HepG2 (cell line): ENCODE measurements around the gene FAM20C.

ENCODE experiments used
- EP300 ChIP-seq, 3 experiments: sonication (generic) in 1 of 3; formaldehyde crosslinking in 1 of 3; IDR thresholded peaks; 2 replicates each; pipeline versions ENCODE4 v1.5.1 to v1.6.1; 2011 to 2020; ENCODE audit warnings: low read depth in 2 of 3, low read length in 2 of 3, borderline replicate concordance in 1 of 3, improper control_type of control experiment in 1 of 3, mild to moderate bottlenecking in 1 of 3, missing genetic modification reagents in 1 of 3, moderate library complexity in 1 of 3
- GABPA ChIP-seq, 2 experiments: IDR thresholded peaks; 2 replicates each; pipeline ENCODE4 v1.6.1; 2011 to 2016; ENCODE audit warnings: low read depth in 2 of 2, low read length in 1 of 2, missing biosample characterization in 1 of 2, missing genetic modification characterization in 1 of 2
- ZNF362 ChIP-seq: sonication (generic); formaldehyde crosslinking; IDR thresholded peaks from 2 replicates; pipeline ENCODE4 v1.4.0; 2020; ENCODE audit warnings: missing genetic modification reagents, mild to moderate bottlenecking, borderline replicate concordance

- TF ChIP-seq GABPA (IDR thresholded peaks at IDR 0.05; ENCODE audit: low read depth, low read length), result no peak
- TF ChIP-seq GABPA (CRISPR knock-in tag; IDR thresholded peaks at IDR 0.05; ENCODE audit: low read depth), result no peak
- TF ChIP-seq ZNF362 (CRISPR knock-in tag), result no peak
- no peak for TF ChIP-seq EP300 (IDR thresholded peaks at IDR 0.05; ENCODE audit: low read depth in 2 of 2, low read length in 2 of 2)
- no peak for TF ChIP-seq EP300 (CRISPR knock-in tag; IDR thresholded peaks at IDR 0.05; ENCODE audit: borderline replicate concordance)
These were observed 43.2 kb upstream of the FAM20C start for GRCh38 chr7:148932-149790.
